NCI-H1694 treated with DMSO at 0.1 percent for 48 hours (cell line): ENCODE measurements around the gene TTC7B.
"Not testable (repeated sequence)": the region's sequence is repeated elsewhere in the genome, so short reads cannot be mapped to it uniquely, and the experiment has no call there.

Source experiments
- DNase-seq: peaks from one replicate; lab custom pipeline; 2025; lab: John Stamatoyannopoulos, UW

Gene TTC7B, protein sequence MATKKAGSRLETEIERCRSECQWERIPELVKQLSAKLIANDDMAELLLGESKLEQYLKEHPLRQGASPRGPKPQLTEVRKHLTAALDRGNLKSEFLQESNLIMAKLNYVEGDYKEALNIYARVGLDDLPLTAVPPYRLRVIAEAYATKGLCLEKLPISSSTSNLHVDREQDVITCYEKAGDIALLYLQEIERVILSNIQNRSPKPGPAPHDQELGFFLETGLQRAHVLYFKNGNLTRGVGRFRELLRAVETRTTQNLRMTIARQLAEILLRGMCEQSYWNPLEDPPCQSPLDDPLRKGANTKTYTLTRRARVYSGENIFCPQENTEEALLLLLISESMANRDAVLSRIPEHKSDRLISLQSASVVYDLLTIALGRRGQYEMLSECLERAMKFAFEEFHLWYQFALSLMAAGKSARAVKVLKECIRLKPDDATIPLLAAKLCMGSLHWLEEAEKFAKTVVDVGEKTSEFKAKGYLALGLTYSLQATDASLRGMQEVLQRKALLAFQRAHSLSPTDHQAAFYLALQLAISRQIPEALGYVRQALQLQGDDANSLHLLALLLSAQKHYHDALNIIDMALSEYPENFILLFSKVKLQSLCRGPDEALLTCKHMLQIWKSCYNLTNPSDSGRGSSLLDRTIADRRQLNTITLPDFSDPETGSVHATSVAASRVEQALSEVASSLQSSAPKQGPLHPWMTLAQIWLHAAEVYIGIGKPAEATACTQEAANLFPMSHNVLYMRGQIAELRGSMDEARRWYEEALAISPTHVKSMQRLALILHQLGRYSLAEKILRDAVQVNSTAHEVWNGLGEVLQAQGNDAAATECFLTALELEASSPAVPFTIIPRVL

DNA sequence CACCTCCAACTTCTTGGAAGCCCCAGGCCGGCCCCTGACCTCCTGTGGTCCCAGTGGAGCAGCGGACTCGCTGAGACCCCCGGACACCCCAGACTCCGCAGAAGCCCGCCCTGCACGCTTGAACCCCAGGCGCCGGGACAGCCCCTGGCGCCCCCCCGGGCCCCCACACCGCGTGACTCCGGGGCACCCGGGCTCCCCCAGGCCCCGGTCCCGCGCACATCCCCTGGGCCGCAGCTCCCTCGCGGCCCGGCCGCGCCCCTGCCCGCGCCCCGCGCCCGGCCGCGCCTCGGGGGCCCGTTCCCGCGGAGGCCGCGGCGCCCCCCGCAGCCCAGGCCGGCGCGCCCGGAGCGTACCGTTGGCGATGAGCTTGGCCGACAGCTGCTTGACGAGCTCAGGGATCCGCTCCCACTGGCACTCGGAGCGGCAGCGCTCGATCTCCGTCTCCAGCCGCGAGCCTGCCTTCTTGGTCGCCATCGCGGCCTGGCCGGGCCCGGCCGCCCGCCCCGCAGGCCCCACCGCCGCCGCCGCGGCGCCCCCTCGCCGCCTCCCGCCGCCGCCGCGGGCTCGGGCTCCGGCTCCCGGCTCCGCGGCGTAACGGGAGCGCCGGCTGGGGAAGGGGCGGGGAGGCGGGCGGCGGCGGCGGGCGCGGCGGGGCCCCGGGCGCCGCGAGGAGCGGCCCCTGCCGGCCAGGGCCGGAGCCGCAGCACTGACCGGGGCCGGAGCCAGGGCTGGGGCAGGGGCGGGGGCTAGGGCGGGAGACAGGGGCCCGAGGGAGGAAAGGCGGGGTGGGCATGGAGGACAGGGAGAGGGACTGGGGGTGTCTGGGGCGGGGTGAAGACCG lies at the start of gene TTC7B:
Gene TTC7B (minus strand): TSS at position 609 of the 841 bp plus-strand sequence. CDS start 135 bp downstream, at position 474.
- DNase-seq, result peak; percentile 19

DNA sequence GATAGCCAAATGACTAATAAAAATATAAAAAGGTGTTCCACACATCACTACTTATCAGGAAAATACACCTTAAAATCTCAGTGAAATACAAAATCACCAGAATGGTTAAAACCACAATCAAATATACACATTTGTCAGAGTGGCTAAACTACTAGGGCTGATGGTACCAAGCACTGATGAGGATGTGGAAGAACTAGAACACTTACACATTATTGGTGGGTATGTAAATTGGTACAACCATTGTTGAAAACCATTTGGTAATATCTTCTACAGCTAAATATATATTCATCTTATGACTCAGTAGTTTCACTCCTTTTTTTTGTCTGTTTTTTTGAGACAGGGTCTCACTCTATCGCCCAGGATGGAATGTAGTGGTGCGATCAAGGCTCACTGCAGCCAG lies 48.5 kb upstream of the TTC7B start:
- DNase-seq, result no peak

DNA sequence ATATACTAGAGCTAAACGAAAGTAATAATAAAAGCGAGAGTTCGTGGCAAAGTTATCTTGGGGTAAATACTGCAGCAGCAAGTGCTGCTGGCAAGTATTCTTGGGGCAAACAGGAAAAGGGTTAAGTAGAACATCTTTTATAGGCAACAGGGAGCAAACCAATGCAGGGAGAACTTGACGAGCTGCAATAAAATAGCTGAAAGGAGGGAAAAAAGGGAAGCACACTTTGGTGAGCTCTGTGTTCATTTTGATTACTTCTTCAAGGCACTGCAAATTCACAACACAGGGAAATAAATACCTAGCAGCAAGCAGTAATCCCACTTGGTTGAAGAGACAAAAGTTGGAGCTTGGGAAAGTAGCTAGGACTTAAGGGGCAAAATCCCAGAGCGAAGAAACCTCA lies 42.3 kb upstream of the TTC7B start:
- DNase-seq, result no peak

DNA sequence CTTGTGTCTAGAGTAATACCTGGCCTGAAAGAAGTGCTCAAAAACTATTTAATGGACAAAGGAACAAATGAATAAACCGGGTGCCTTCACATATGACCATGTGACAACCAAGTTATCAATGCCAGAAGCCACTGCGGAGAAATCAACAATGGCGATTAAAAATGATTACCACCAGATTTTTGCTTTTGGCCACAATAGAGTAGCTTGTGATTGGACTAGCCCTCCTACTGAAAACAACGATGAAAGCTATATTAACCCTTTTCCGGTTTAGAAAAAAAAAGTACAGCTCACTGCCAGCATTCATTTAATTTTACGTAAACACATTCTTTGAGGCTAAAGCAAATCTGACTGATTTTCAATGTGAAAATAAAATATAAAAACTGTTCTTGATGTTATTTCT lies 41.6 kb upstream of the TTC7B start:
- DNase-seq, result no peak

DNA sequence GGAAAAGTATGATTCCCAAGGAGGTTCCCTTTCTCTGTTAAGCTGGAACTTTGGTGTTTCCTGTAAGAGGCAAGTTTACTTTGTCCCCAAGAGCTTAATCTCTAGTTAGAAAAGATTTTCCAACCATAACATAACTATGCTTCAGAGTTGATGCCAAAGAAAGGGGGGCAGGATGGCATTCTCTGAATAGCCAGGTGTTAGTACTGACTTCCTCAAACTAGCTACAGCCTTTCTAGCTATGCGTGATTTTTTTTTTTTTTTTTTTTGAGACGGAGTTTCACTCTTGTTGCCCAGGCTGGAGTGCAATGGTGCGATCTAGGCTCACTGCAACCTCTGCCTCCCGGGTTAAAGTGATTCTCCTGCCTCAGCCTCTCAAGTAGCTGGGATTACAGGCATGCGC lies 39.9 kb upstream of the TTC7B start:
- not testable (repeated sequence) for DNase-seq

DNA sequence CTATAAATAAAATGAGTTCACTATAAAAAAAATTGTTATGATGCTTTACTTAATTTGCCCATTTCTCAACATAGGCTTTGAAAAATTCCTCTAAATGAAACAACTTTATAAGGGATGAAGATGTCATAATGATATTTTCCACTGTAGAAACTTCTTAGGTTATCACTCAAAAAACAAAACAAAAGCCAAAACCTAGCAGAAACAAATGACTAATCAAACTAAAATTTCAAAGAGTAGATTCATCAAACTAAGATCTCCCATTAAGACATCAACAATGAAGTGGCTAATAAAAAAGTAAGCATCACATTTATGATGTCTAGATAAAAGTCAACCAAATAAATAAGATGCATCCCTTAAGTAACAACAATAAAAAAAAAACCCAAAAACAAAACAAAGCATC lies 36.9 kb upstream of the TTC7B start:
- no peak for DNase-seq

DNA sequence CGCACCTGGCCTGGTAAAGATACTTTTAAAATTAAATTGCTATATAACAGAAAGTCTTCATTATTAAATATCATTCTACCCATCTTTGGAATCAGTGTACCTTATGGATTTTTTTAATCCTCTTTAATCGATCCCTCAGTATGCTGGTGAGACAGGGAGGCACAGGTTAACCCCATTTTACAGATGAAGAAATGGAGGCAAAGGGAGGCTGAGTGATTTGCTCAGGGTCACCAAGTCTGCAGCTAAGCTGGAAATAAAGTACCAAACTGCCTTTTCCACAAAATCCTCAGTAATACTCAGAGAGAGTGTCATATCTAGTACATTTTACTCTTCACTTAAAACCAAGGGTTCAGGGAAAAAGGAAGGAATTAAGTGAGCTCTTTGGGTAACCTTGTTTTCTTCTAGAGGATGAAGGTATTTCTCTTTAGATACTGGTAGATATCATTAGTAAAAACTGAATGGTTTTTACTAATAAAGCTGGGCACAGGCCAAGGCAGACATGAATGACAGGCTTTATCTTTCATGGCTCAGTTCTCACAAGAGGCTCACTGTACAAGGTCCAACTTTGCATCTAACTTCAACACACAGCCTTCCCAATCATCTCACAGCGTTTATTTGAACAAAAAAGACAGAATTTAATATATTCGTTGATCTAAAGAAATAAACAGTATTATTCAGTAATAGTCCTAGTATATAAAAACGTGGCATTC lies 35.3 kb upstream of the TTC7B start:
- DNase-seq, result no peak

DNA sequence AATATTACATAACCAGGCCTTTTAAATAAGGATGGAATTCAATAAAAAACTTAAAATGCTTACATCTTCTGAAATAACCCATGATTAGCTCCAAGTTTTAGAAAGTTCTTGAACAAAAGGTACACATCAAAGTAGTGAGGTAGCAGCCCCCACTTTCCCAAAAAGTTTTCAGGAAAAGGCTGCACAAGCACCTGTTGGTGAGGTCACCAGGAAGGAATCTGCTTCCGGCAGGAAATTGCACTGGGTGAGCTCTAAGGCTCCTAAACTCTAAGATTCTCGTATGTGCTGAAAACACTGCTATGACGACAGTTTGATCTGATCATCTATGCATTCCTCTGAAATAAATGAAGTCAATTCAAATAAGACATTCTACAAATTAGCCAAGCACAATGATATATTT lies 34.3 kb upstream of the TTC7B start:
- DNase-seq, result no peak

DNA sequence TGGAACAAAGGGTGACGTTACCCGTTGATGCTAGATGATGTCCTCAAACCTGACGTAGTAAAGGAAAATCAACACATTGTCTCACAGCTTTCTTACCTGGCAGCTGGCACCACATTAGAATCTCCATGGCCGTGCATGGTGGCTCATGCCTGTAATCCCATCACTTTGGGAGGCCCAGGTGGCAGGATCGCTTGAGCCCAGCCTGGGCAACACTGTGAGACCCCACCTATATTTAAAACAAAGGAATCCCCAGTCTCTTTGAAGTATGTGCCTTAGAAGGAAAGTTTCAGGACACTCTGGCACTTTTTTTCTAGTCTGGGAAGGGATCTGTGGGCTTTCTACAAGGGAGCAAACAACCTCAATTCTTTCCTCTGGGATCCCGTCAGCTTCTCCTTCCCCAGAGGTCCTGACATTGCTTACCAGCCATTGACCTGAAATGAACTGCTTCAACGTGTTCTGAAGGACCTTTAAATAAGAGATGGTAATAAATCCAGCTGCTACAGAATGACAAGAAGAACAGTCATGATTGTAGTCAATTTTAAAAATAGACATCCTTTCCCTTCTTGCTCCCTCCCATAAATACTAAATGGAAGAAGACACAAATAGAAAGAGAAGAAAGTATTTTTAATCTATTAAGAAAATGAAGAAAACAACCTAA lies 33.7 kb upstream of the TTC7B start:
- no peak for DNase-seq

DNA sequence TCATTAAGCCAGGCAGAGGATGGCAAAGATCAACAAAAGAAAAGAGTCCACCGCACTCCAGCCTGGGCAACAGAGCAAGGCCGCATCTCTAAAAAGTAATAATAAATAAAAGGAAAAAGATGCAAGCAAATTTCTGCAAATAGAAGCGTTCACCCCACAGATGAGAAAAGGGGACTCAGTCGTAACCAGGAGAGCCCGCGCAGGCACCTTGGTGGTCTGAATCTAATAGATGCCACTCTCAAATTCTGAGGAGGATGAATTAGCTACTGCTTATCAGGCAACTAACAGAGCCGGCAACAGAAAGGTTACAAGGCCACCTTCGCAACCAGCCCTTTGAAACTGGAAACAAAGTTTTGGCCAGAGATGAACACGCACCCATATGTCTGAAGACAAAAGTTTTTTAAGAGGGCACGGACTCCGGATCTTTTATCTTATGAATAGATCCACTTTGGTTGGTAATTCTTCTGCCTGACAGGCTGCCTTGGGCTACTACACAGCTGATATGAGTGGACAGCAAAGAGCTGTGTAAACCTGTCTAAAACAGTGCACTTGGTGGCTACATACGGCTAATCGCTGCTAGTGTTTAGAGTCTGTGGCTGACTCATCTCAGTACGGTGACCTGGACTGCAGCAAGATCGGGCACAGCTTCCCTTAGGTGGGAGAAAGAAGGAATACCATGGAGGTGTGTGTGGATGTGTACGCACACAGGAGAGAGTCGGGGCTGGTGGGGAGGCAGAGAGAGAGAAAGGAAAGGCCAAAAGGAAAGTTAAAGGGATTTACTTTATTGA lies 32.9 kb upstream of the TTC7B start:
- DNase-seq, result no peak

DNA sequence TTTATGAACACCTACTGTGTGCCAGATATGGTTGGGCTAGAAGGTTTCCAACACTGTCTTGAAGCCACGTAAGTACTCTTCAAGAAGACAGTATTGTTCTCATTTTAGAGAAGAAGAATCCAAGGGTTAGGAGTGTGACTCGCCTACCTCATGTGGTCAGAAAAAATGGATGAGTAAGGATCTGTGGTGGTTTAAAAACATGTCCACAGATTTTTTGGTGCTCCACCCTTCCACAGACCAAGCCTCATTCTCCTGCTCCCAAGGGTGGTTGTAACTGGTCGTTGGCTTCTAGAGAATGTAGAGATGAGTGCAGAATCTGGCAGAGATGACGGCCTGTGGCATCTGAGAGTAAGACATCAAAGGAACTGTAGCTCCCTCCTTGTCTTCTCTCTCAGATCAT lies 30.3 kb upstream of the TTC7B start:
- no peak for DNase-seq

DNA sequence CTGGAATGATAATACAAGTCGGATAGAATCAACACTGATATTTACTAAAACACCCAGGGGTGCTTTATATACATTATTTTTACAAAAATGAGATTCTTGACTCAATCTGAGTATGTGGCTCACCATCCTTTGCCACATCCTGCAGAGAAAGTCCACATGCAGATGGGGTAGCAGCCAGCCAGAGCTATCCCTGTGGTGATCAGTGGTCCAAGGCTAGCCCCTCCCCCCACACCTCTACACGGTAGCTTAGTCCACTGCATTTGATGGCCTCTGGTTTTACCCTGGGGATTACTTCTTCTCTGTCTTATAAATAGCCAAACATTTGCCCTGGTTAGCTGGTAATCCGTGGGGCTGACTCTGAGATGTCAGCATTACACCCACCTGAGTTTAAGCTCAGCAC lies 28.1 kb upstream of the TTC7B start:
- no peak for DNase-seq

DNA sequence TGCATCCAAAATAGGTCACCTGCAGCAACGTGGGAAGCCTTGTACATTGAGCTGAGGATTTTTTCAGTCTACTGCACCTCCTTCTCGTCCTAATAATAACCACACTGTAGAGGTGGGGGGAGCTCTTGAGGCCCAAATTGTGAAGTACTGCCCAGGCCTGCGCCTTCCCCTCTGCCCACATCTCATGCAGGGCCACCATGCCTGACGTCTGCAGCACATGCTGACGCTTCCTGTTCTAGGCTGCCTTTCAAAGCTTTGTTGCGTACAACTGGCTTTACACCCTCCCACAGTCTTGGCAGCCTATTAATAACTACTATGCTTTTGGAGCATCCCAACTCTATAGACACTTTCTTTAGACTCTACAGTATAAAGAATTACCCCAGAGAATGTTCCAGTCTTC lies 26.5 kb upstream of the TTC7B start:
- no peak for DNase-seq

DNA sequence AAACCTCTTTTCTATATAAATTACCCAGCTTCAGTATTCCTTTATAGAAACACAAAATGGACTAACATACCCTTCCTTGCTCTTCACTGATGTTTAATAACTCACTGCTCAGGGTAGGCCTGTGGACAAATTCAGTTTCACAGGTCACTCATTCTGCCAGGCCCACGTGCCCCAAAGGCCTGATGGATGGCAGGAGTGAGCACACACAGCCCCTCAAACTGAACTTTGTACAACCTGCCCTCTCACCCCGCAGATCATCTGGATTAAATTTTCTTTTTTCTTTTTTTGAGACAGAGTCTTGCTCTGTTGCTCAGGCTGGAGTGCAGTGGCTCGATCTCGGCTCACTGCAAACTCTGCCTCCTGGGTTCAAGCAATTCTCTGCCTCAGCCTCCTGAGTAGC lies 24.4 kb upstream of the TTC7B start:
- not testable (repeated sequence) for DNase-seq

DNA sequence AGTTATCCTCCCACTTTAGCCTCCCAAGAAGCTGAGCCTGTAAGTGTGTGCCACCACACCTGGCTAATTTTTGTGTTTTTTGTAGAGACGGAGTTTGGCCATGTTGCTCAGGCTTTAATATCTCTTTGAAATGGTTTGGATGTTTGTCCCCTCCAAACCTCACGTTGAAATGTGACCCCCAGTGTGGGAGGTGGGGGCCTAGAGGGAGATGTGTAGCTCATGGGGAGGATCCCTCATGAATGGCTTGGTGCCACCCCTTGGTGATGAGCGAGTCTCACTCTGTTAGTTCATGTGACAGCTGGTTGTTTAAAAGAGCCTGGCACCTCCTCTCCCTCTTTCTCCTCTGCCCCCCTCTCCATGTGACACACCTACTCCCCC lies 23.6 kb upstream of the TTC7B start:
- no peak for DNase-seq

DNA sequence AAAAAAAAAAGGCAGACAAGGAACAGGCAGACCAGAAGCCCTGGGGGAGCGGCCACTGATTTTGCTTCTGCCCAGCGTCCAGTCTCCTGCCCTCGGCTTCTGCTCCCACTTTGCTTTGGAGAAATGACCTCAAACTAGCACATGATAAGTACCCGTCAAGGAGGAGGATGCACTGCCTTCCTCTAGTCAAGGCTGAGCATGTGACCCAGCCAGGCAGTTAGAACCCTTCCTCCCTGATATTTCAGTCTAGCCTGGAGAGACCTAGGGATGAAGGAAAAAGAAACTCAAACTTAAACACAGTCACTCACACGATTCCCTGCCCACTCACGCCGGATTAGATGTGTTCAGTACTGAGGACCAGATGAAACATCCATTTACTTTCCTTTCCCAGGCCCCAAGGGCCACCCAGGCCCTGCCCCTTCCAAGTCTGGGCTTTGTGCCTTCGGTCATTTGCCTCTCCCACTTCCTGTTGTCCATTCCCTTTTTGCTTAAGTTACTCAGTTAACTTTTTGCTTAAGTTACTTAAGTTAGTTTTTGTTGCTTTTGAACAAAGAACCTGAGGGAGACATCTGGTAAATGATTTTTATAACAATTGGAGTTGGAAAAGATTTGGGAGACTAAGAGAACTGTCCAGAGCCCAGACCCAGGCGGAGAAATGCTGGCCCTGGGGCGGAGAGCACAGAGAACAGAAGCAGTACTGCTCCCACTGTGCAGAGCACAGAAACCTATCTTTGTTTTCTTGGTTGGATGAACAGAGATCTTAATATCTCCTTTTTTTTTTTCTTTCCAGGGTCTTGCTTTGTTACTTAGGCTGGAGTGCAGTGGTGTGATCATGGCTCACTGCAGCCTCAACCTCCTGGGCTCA lies 23.0 kb upstream of the TTC7B start:
- DNase-seq, result no peak

DNA sequence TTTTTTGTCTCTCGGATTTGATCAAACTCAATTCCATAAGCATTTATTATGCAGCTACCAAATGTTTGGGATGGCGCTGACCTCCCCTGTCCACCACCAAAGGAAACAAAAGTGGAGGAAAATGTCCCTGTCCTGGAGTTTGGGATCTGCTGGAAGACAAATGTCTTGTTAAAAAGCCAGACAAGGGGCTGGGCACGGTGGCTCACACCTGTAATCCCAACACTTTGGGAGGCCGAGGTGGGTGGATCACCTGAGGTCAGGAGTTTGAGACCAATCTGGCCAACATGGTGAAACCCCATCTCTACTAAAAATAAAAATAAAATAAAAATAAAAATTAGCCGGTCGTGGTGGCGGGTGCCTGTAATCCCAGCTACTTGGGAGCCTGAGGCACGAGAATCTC lies 22.3 kb upstream of the TTC7B start:
- not testable (repeated sequence) for DNase-seq

DNA sequence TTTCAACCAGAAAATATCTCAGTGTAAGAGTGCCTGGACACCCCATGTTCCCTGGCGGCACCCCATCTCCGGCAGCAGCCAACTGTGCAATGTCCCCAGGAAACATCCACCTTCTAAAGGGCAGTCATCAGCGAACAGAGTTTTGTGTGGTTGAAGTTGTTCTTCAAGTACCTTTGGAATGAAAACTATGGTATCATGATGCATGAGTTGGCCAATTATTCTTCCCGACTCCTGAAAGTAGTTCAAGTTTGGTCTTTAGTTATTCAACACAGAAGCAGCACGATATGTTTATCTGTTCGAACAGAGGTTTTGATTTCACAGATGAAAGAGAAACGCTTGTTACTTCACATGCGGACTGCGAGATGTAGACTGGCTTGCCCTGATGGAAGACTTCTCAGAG lies 21.1 kb upstream of the TTC7B start:
- no peak for DNase-seq

DNA sequence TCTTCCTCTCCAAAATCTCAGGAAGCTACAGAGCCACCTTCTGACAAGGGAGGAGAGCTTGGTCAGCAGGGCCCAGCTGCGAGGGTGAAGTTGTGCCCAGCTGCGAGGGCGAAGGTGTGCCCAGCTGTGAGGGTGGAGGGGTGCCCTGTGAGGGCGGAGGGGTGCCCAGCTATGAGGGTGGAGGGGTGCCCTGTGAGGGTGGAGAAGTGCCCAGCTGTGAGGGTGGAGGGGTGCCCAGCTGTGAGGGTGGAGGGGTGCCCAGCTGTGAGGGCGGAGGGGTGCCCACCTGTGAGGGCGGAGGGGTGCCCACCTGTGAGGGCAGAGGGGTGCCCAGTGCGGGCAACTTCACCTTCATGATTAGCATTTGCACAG lies 20.4 kb upstream of the TTC7B start:
- no peak for DNase-seq

DNA sequence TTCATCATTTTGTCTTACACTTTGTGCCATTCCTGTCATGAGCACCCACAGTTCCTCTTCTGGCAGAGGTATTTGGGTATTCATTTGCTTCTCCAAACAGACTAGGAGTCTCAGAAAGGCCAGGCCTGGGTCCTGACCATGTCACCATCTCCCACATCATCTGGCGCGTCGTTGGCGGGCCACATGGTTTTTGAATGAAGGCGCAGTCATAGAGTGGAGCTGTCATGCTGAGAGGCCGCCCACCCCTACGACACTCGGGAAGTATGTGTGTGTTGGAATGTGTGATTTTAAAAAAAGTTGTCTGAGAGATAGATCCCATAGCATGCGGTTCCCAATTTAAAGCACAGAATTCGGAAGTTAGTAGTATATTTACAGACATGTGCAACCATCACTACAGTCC lies 15.6 kb upstream of the TTC7B start:
- no peak for DNase-seq
